Adrenal gland (tissue), 12 donors: ENCODE data around the gene GRHL3. TPM values are rescaled to one million over a fixed set of nuclear protein-coding genes. Genes with fewer than 3 reads are reported as not detected.

Experiments
- DNase-seq, 7 donors: peaks; one replicate each; pipeline ENCODE4 v3.0.0-alpha.2; 2019 to 2020
- H3K27ac ChIP-seq, 5 donors: fragments of 200-600 bp; sonication (generic) in 4 of 5; 1 replicate in 3 of 5; 2 replicates in 2 of 5; pipeline versions ENCODE4 v1.5.1 to v1.8.0; 2016 to 2020; ENCODE audit warnings: mild to moderate bottlenecking in 1 of 5
- H3K27me3 ChIP-seq: fragments of 200-600 bp; 2 replicates; pipeline ENCODE4 v1.8.0; 2021
- H3K36me3 ChIP-seq, 2 donors: fragments of 200-600 bp; replicated peaks in 1 of 2; 1 replicate in 1 of 2; 2 replicates in 1 of 2; pipeline versions ENCODE4 v1.5.1 to v1.8.0; 2018 to 2022
- H3K4me1 ChIP-seq, 2 donors: fragments of 200-600 bp; replicated peaks in 1 of 2; 1 replicate in 1 of 2; 2 replicates in 1 of 2; pipeline versions ENCODE4 v1.5.1 to v1.8.0; 2018 to 2021
- H3K4me3 ChIP-seq, 4 donors: fragments of 200-600 bp; sonication (generic) in 3 of 4; one replicate each; pipeline ENCODE4 v1.5.1; 2016 to 2018
- H3K9me3 ChIP-seq, 3 donors: fragments of 200-600 bp; sonication (generic) in 1 of 3; replicated peaks in 1 of 3; 1 replicate in 2 of 3; 2 replicates in 1 of 3; pipeline versions ENCODE4 v1.5.1 to v1.8.0; 2016 to 2021
- CTCF ChIP-seq, 6 experiments: fragments of 450-650 bp in 4 of 6; fragments of 200-600 bp in 2 of 6; sonication (generic) in 1 of 6; IDR thresholded peaks; 1 replicate in 5 of 6; 2 replicates in 1 of 6; pipeline versions ENCODE4 v1.5.1 to v1.8.0; 2016 to 2021; ENCODE audit warnings: antibody characterized with exemption in 6 of 6, mild to moderate bottlenecking in 2 of 6, moderate library complexity in 1 of 6
- POLR2A ChIP-seq, 2 donors: fragments of 450-650 bp; IDR thresholded peaks; one replicate each; pipeline ENCODE4 v1.6.1; 2017; ENCODE audit warnings: antibody characterized with exemption in 2 of 2, mild to moderate bottlenecking in 2 of 2, moderate library complexity in 1 of 2
- WGBS, 4 donors: extraction: QIAGEN DNeasy Blood & Tissue Kit in 2 of 4; methylation state at CpG; one replicate each; pipeline versions ENCODE4 v1.1.5 to v1.1.7; 2013 to 2017; 5-methylcytosine and 5-hydroxymethylcytosine counted together
- intact Hi-C, 2 donors: fragments of 100-400 bp; cut with DNase I; formaldehyde crosslinking; loops; one replicate each; pipeline versions ENCODE4 v1.14.1 to v1.15.0; 2022 to 2023
- polyA plus RNA-seq, 3 donors: library from polyadenylated mRNA; stranded (reverse); fragments of 200-250 nt in 2 of 3; fragments of 350-450 nt in 1 of 3; fragmentation: Illumina TruSeq in 1 of 3; extraction: RNeasy Lipid Tissue Mini Kit (QIAGEN cat#74804) in 1 of 3; gene quantifications; one replicate each; pipeline ENCODE4 v1.2.3, GENCODE V29; 2013 to 2014
- total RNA-seq, 9 donors: library from RNA; depleted of rRNA in 4 of 9; stranded (reverse); fragments of >200 nt in 4 of 9; fragments of 120-200 nt in 1 of 9; fragmentation: NEBNext Ultra II Directional in 1 of 9; extraction: Animal tissue kit (Norgen Biotek cat#: 25700) in 1 of 9; gene quantifications; one replicate each; pipeline versions ENCODE4 v1.1.0 to v1.2.4, GENCODE V29; 2013 to 2023
- donor health status: healthy with polysubstance abuse.
- donor health status: Bipolar disorder and iron deficiency.
- donor health status: DM: yes; HTN: yes; CAD: no.
- donor health status: DM: no; HTN: no; CAD: no.
- donor health status: DM: no; HTN: no; CAD: no.
- donor health status: DM: yes; HTN: yes; CAD: no.

The GRHL3 gene
- total and polyA plus RNA-seq, 12 donors, result 0.10 to 0.20 (median 0.16) TPM; not detected in 8

DNA sequence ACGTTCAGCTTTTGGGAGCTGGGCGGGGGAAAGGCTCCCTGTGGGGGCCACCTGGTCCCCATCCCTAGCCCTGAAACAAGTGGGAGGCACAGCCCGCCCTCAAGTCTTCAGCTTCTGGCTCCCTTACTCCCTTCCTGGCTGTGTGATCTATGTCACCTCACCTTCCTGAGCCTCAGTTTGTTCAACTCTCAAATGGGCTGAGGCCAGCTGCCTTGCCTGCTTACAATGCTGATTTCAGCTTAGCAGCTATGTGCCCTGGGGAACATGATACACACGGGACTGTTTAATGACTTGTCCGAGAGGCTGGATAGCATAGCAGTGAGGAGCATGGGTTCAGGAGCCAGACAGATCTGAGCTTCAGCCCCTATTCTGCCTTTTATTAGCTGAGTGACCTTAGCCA, 19.3 kb downstream of the GRHL3 start:
- DNase-seq, result no peak
- 77 to 90% (median 83%) methylated on average over 5 of the region's 5 CpGs for WGBS, 4 donors

GRCh38 chr1:24339996-24340395, 20.8 kb downstream of the GRHL3 start:
- Histone ChIP-seq H3K27ac (no peak overlapping the region), H3K4me3 (no peak overlapping the region), H3K9me3 (no peaks in the 10 kb centered on the region), H3K36me3 (no peaks in the 10 kb centered on the region), H3K4me1 (no peaks in the 10 kb centered on the region), H3K27me3 (no peaks in the 10 kb centered on the region)
- no peak for TF ChIP-seq CTCF (IDR thresholded peaks at IDR 0.05)
- TF ChIP-seq POLR2A (IDR thresholded peaks at IDR 0.05), result no peak
- no peak for DNase-seq
- 88 to 96% (median 92%) methylated on average over 8 of the region's 8 CpGs for WGBS, 4 donors
- intact Hi-C loops, result no loop called here

More for the DNA sequence above, 19.3 kb downstream of the GRHL3 start:
- H3K27ac ChIP-seq, result no peak overlapping the region
- no peaks in the 10 kb centered on the region for H3K4me1 ChIP-seq
- TF ChIP-seq POLR2A (IDR thresholded peaks at IDR 0.05) (no peak), CTCF (IDR thresholded peaks at IDR 0.05) (no peak)
- H3K36me3 ChIP-seq, result no peaks in the 10 kb centered on the region
- H3K4me3 ChIP-seq, result no peak overlapping the region
- no peaks in the 10 kb centered on the region for H3K27me3 ChIP-seq
- intact Hi-C loops, result no loop called here
- no peaks in the 10 kb centered on the region for H3K9me3 ChIP-seq

- H3K36me3 ChIP-seq, result no peaks in the 10 kb centered on the region
- H3K27ac ChIP-seq, result no peak overlapping the region
- H3K9me3 ChIP-seq, result no peaks in the 10 kb centered on the region
- no peaks in the 10 kb centered on the region for H3K27me3 ChIP-seq
- no peak for DNase-seq
- TF ChIP-seq CTCF (IDR thresholded peaks at IDR 0.05), result no peak
- TF ChIP-seq POLR2A (IDR thresholded peaks at IDR 0.05), result no peak
- no peaks in the 10 kb centered on the region for H3K4me1 ChIP-seq
- intact Hi-C loops, result no loop called here
- no peak overlapping the region for H3K4me3 ChIP-seq
- 72 to 96% (median 81%) methylated on average over 5 to 8 of the region's 8 CpGs for WGBS, 4 donors
Measured at GRCh38 chr1:24340770-24341169, 21.6 kb downstream of the GRHL3 start.

GRCh38 chr1:24341260-24341659, 22.1 kb downstream of the GRHL3 start:
- H3K36me3 ChIP-seq, result no peaks in the 10 kb centered on the region
- no peaks in the 10 kb centered on the region for H3K27me3 ChIP-seq
- no peak overlapping the region for H3K27ac ChIP-seq
- WGBS, 4 donors, result 75 to 82% (median 78%) methylated on average over 8 of the region's 8 CpGs
- no peak overlapping the region for H3K4me3 ChIP-seq
- TF ChIP-seq CTCF (IDR thresholded peaks at IDR 0.05), result no peak
- no peak for TF ChIP-seq POLR2A (IDR thresholded peaks at IDR 0.05)
- no peaks in the 10 kb centered on the region for H3K4me1 ChIP-seq
- no peaks in the 10 kb centered on the region for H3K9me3 ChIP-seq
- no peak for DNase-seq
- intact Hi-C loops, result no loop called here
